ENCODE data around the gene CACNG4.

DNA sequence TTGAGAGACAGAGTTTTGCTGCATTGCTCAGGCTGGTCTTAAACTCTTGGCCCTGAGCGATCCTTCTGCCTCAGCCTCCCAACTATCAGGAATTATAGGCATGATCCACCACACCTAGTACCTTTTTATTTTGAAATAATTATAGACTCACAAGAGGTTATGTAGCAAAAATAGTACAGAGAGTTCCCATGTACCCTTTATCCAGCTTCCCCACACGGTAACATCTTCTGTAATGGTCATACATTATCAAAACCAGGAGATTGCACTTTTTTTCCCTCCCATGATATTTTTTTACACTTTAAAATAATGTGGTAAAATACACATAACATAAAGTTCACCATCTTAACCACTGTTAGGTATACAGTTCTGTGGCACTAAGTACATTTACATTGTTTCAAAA lies 28.8 kb upstream of the CACNG4 start:
- TF ChIP-seq, protein P1, sequence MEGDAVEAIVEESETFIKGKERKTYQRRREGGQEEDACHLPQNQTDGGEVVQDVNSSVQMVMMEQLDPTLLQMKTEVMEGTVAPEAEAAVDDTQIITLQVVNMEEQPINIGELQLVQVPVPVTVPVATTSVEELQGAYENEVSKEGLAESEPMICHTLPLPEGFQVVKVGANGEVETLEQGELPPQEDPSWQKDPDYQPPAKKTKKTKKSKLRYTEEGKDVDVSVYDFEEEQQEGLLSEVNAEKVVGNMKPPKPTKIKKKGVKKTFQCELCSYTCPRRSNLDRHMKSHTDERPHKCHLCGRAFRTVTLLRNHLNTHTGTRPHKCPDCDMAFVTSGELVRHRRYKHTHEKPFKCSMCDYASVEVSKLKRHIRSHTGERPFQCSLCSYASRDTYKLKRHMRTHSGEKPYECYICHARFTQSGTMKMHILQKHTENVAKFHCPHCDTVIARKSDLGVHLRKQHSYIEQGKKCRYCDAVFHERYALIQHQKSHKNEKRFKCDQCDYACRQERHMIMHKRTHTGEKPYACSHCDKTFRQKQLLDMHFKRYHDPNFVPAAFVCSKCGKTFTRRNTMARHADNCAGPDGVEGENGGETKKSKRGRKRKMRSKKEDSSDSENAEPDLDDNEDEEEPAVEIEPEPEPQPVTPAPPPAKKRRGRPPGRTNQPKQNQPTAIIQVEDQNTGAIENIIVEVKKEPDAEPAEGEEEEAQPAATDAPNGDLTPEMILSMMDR (IDR thresholded peaks at IDR 0.05), result no peak
- no peak for TF ChIP-seq POLR2A (IDR thresholded peaks at IDR 0.05)
